GM06990 (cell line): ENCODE data around the gene NRG2.

ENCODE experiments used
- DNase-seq: peaks from one replicate; pipeline ENCODE4 v3.0.0-alpha.2; 2011; ENCODE audit not compliant: insufficient read length; ENCODE audit errors: extremely low read depth
- H3K27me3 ChIP-seq: replicated peaks from 2 replicates; pipeline ENCODE4 v1.6.0; 2011; ENCODE audit warnings: low read length; ENCODE audit not compliant: control insufficient read depth, insufficient read depth
- H3K36me3 ChIP-seq: 2 replicates; pipeline ENCODE4 v1.5.1; 2011; ENCODE audit warnings: low read length; ENCODE audit not compliant: control insufficient read depth, insufficient read depth
- H3K4me3 ChIP-seq: replicated peaks from 2 replicates; pipeline ENCODE4 v1.5.1; 2011; ENCODE audit warnings: low read depth, mild to moderate bottlenecking, control low read depth, low read length
- CTCF ChIP-seq: IDR thresholded peaks from 2 replicates; pipeline ENCODE4 v1.5.1; 2011; ENCODE audit warnings: low read length, control low read depth, mild to moderate bottlenecking, inconsistent platforms; ENCODE audit not compliant: insufficient read depth, poor library complexity, severe bottlenecking

Gene NRG2

GRCh38 chr5:139954462-139954861, 88.6 kb downstream of the NRG2 start:
- Histone ChIP-seq H3K36me3 (no peaks in the 10 kb centered on the region), H3K4me3 (no peak overlapping the region), H3K27me3 (no peaks in the 10 kb centered on the region)
- TF ChIP-seq CTCF, result no peak
- no peak for DNase-seq

- no peak for DNase-seq
- no peaks in the 10 kb centered on the region for H3K27me3 ChIP-seq
- H3K36me3 ChIP-seq, result no peaks in the 10 kb centered on the region
- H3K4me3 ChIP-seq, result no peak overlapping the region
- no peak for TF ChIP-seq CTCF
These were observed 89.1 kb downstream of the NRG2 start for GRCh38 chr5:139954022-139954421.

- Histone ChIP-seq H3K4me3 (no peak overlapping the region), H3K27me3 (no peaks in the 10 kb centered on the region), H3K36me3 (no peaks in the 10 kb centered on the region)
- TF ChIP-seq CTCF, result no peak
- no peak for DNase-seq
These were observed 90.5 kb downstream of the NRG2 start for GRCh38 chr5:139952574-139952973.

- H3K4me3 ChIP-seq, result no peak overlapping the region
- no peak for DNase-seq
- H3K36me3 ChIP-seq, result no peaks in the 10 kb centered on the region
- H3K27me3 ChIP-seq, result no peaks in the 10 kb centered on the region
- no peak for TF ChIP-seq CTCF
These were observed 91.1 kb downstream of the NRG2 start for GRCh38 chr5:139951983-139952382.

GRCh38 chr5:139951296-139951924, 91.7 kb downstream of the NRG2 start:
- no peaks in the 10 kb centered on the region for H3K27me3 ChIP-seq
- no peak for DNase-seq
- no peak overlapping the region for H3K4me3 ChIP-seq
- H3K36me3 ChIP-seq, result no peaks in the 10 kb centered on the region
- TF ChIP-seq CTCF, result no peak

- no peaks in the 10 kb centered on the region for H3K36me3 ChIP-seq
- no peak overlapping the region for H3K4me3 ChIP-seq
- DNase-seq, result no peak
- TF ChIP-seq CTCF, result no peak
- H3K27me3 ChIP-seq, result no peaks in the 10 kb centered on the region
These were observed 92.7 kb downstream of the NRG2 start for GRCh38 chr5:139950436-139950835.
